Measurements from ENCODE around the gene SPATA46.

Gene SPATA46

GRCh38 chr1:162390396-162391185, 13.9 kb upstream of the SPATA46 start:
- no peak for DNase-seq (ENCODE audit: low spot score)

GRCh38 chr1:162389971-162390370, 13.3 kb upstream of the SPATA46 start:
- DNase-seq (ENCODE audit: low spot score), result no peak

GRCh38 chr1:162389021-162389818, 12.6 kb upstream of the SPATA46 start:
- DNase-seq (ENCODE audit: low spot score), result no peak

- DNase-seq (ENCODE audit: low spot score), result no peak
These were observed 12.0 kb upstream of the SPATA46 start for GRCh38 chr1:162388615-162389014.

- DNase-seq (ENCODE audit: low spot score), result no peak
These were observed 11.5 kb upstream of the SPATA46 start for GRCh38 chr1:162388083-162388594.

GRCh38 chr1:162387226-162388082, 10.8 kb upstream of the SPATA46 start:
- no peak for DNase-seq (ENCODE audit: low spot score)

GRCh38 chr1:162386292-162387225, 9.9 kb upstream of the SPATA46 start:
- DNase-seq (ENCODE audit: low spot score), result no peak

GRCh38 chr1:162385702-162386101, 9.0 kb upstream of the SPATA46 start:
- DNase-seq (ENCODE audit: low spot score), result no peak

- no peak for DNase-seq (ENCODE audit: low spot score)
These were observed 8.6 kb upstream of the SPATA46 start for GRCh38 chr1:162385280-162385623.

- no peak for DNase-seq (ENCODE audit: low spot score)
These were observed 8.1 kb upstream of the SPATA46 start for GRCh38 chr1:162384601-162385279.

- no peak for DNase-seq (ENCODE audit: low spot score)
These were observed 7.5 kb upstream of the SPATA46 start for GRCh38 chr1:162384116-162384515.

- no peak for DNase-seq (ENCODE audit: low spot score)
These were observed 6.9 kb upstream of the SPATA46 start for GRCh38 chr1:162383516-162383915.

GRCh38 chr1:162383091-162383490, 6.4 kb upstream of the SPATA46 start:
- DNase-seq (ENCODE audit: low spot score), result no peak

- no peak for DNase-seq (ENCODE audit: low spot score)
These were observed 5.5 kb upstream of the SPATA46 start for GRCh38 chr1:162381941-162382750.

GRCh38 chr1:162381383-162381782, 4.7 kb upstream of the SPATA46 start, which contains the start of gene C1orf226:
Gene C1orf226 (plus strand): TSS chr1:162381728. CDS start chr1:162381902, 174 bp downstream.
- no peak for DNase-seq (ENCODE audit: low spot score)

GRCh38 chr1:162380061-162380846, 3.6 kb upstream of the SPATA46 start:
- DNase-seq (ENCODE audit: low spot score), result no peak

GRCh38 chr1:162375463-162375862, 1.2 kb downstream of the SPATA46 start:
- no peak for DNase-seq (ENCODE audit: low spot score)

- no peak for DNase-seq (ENCODE audit: low spot score)
These were observed 2.2 kb downstream of the SPATA46 start for GRCh38 chr1:162374406-162374805.
